ENCODE results near the gene C5orf52. TPM values are rescaled to one million over a fixed set of nuclear protein-coding genes. Genes with fewer than 3 reads are reported as not detected.
"Not testable (repeated sequence)": the region's sequence is repeated elsewhere in the genome, so short reads cannot be mapped to it uniquely, and the experiment has no call there.

C5orf52 gene
- total RNA-seq (ENCODE audit: insufficient read depth, low replicate concordance): not detected

- DNase-seq (ENCODE audit: low spot score): peak; percentile 57
These were observed at the start of gene C5orf52 for GRCh38 chr5:157670662-157671591. TSS of gene C5orf52 (plus strand) at chr5:157671533. CDS start at chr5:157671615, 82 bp downstream.

GRCh38 chr5:157624144-157624543 is 47.2 kb upstream of the C5orf52 start:
- no peak for DNase-seq (ENCODE audit: low spot score)

GRCh38 chr5:157626831-157627230 is 44.5 kb upstream of the C5orf52 start:
- DNase-seq (ENCODE audit: low spot score): no peak

GRCh38 chr5:157630341-157630740 is 41.0 kb upstream of the C5orf52 start:
- no peak for DNase-seq (ENCODE audit: low spot score)

GRCh38 chr5:157640406-157641066 is 30.8 kb upstream of the C5orf52 start:
- no peak for DNase-seq (ENCODE audit: low spot score)

- no peak for DNase-seq (ENCODE audit: low spot score)
These were observed 22.9 kb upstream of the C5orf52 start for GRCh38 chr5:157648275-157648990.

GRCh38 chr5:157649101-157649500 is 22.2 kb upstream of the C5orf52 start:
- no peak for DNase-seq (ENCODE audit: low spot score)

GRCh38 chr5:157650991-157651611 is 20.2 kb upstream of the C5orf52 start:
- DNase-seq (ENCODE audit: low spot score): no peak

- DNase-seq (ENCODE audit: low spot score): peak; percentile 71
These were observed 19.5 kb upstream of the C5orf52 start for GRCh38 chr5:157651623-157652376.

- DNase-seq (ENCODE audit: low spot score): no peak
These were observed 19.0 kb upstream of the C5orf52 start, which contains the start of gene SOX30 for GRCh38 chr5:157652377-157652692. TSS of gene SOX30 (minus strand) at chr5:157652438. CDS start at chr5:157652078, 360 bp downstream.

GRCh38 chr5:157657516-157657915 is 13.8 kb upstream of the C5orf52 start:
- no peak for DNase-seq (ENCODE audit: low spot score)

GRCh38 chr5:157658893-157659292 is 12.4 kb upstream of the C5orf52 start:
- no peak for DNase-seq (ENCODE audit: low spot score)

GRCh38 chr5:157659868-157660660 is 11.3 kb upstream of the C5orf52 start:
- no peak for DNase-seq (ENCODE audit: low spot score)

- peak; percentile 22 for DNase-seq (ENCODE audit: low spot score)
These were observed 5.8 kb upstream of the C5orf52 start for GRCh38 chr5:157665467-157666070.

- no peak for DNase-seq (ENCODE audit: low spot score)
These were observed 3.0 kb upstream of the C5orf52 start for GRCh38 chr5:157668356-157668755.

- no peak for DNase-seq (ENCODE audit: low spot score)
These were observed 1.6 kb upstream of the C5orf52 start for GRCh38 chr5:157669701-157670097.

GRCh38 chr5:157671592-157672330 is 428 bp downstream of the C5orf52 start:
- DNase-seq (ENCODE audit: low spot score): no peak

- DNase-seq (ENCODE audit: low spot score): no peak
These were observed 1.6 kb downstream of the C5orf52 start for GRCh38 chr5:157672976-157673375.

GRCh38 chr5:157674351-157674750 is 3.0 kb downstream of the C5orf52 start:
- DNase-seq (ENCODE audit: low spot score): not testable (repeated sequence)
